ENCODE measurements around the gene CUEDC1. TPM values are rescaled to one million over a fixed set of nuclear protein-coding genes. Genes with fewer than 3 reads are reported as not detected.

CUEDC1 gene
- polyA plus RNA-seq, 1 experiment, result 48.5 TPM

GRCh38 chr17:57920916-57921703 is 34.1 kb downstream of the CUEDC1 start:
- H3K4me3 ChIP-seq (ENCODE audit: low read depth, low read length), result no peak overlapping the region
- CTCF ChIA-PET, result interaction anchor here (1.0 to 1.4 kb wide), 3 partner anchors 12 to 33 kb away, joined by 3 to 4 read pairs (median 3); no protein-coding TSS in a partner anchor
- POLR2A ChIA-PET, result no interaction called here
- no peaks in the 10 kb centered on the region; the same call in 1 of the 2 replicates for H3K36me3 ChIP-seq (ENCODE audit: control insufficient read depth, insufficient read depth, low read length)
- no peak for DNase-seq (ENCODE audit: low read depth)
- no peak for TF ChIP-seq CTCF (IDR thresholded peaks at IDR 0.05; ENCODE audit: insufficient read depth, low read depth, low read length)
- H3K27me3 ChIP-seq (ENCODE audit: control insufficient read depth, insufficient read depth, low read length), result no peaks in the 10 kb centered on the region

GRCh38 chr17:57919918-57920317 is 35.3 kb downstream of the CUEDC1 start:
- no peak for DNase-seq (ENCODE audit: low read depth)
- TF ChIP-seq CTCF (IDR thresholded peaks at IDR 0.05; ENCODE audit: insufficient read depth, low read depth, low read length), result no peak
- POLR2A ChIA-PET, result no interaction called here
- Histone ChIP-seq H3K4me3 (ENCODE audit: low read depth, low read length) (no peak overlapping the region), H3K27me3 (ENCODE audit: control insufficient read depth, insufficient read depth, low read length) (no peaks in the 10 kb centered on the region), H3K36me3 (ENCODE audit: control insufficient read depth, insufficient read depth, low read length) (no peaks in the 10 kb centered on the region; the same call in 1 of the 2 replicates)
- CTCF ChIA-PET, result interaction anchor here (1.0 to 1.1 kb wide), 2 partner anchors 12 to 34 kb away, joined by 3 read pairs; no protein-coding TSS in a partner anchor

GRCh38 chr17:57918017-57918895 is 37.0 kb downstream of the CUEDC1 start:
- DNase-seq (ENCODE audit: low read depth), result no peak
- CTCF ChIA-PET, result interaction anchor here (0.8 to 1.3 kb wide), 3 partner anchors 14 to 25 kb away, joined by 3 to 4 read pairs (median 3); no protein-coding TSS in a partner anchor

GRCh38 chr17:57916925-57917858 is 38.0 kb downstream of the CUEDC1 start:
- CTCF ChIA-PET, result interaction anchor here (0.8 to 1.3 kb wide), 3 partner anchors 13 to 24 kb away, joined by 3 to 4 read pairs (median 3); no protein-coding TSS in a partner anchor
- POLR2A ChIA-PET, result no interaction called here

More at GRCh38 chr17:57918017-57918895, 37.0 kb downstream of the CUEDC1 start:
- no peak for TF ChIP-seq CTCF (IDR thresholded peaks at IDR 0.05; ENCODE audit: insufficient read depth, low read depth, low read length)
- no peaks in the 10 kb centered on the region; the same call in 1 of the 2 replicates for H3K36me3 ChIP-seq (ENCODE audit: control insufficient read depth, insufficient read depth, low read length)
- POLR2A ChIA-PET, result interaction anchor here (0.6 kb wide), 1 partner anchor 295 kb away, joined by 4 read pairs; no protein-coding TSS in a partner anchor
- H3K27me3 ChIP-seq (ENCODE audit: control insufficient read depth, insufficient read depth, low read length), result no peaks in the 10 kb centered on the region
- H3K4me3 ChIP-seq (ENCODE audit: low read depth, low read length), result no peak overlapping the region

More at GRCh38 chr17:57916925-57917858, 38.0 kb downstream of the CUEDC1 start:
- no peak for DNase-seq (ENCODE audit: low read depth)
- no peaks in the 10 kb centered on the region for H3K27me3 ChIP-seq (ENCODE audit: control insufficient read depth, insufficient read depth, low read length)
- no peaks in the 10 kb centered on the region; the same call in 1 of the 2 replicates for H3K36me3 ChIP-seq (ENCODE audit: control insufficient read depth, insufficient read depth, low read length)
- TF ChIP-seq CTCF (IDR thresholded peaks at IDR 0.05; ENCODE audit: insufficient read depth, low read depth, low read length), result no peak
- H3K4me3 ChIP-seq (ENCODE audit: low read depth, low read length), result no peak overlapping the region
